K562 (cell line): ENCODE results near the gene SEZ6L. TPM values are rescaled to one million over a fixed set of nuclear protein-coding genes. Genes with fewer than 3 reads are reported as not detected.

Source experiments
- ATAC-seq: fragments of 200-7000 bp; cut with Tn5 transposase; 3 replicates; pipeline ENCODE4 v1.9.1; 2020; ENCODE audit warnings: moderate library complexity
- BruUV-seq: library from RNA; stranded (reverse); fragments of 400-500 nt; replicated peaks from 2 replicates; lab custom pipeline; 2021; lab: Mats Ljungman, UMichigan
- CTCF ChIA-PET: fragments of 300-600 bp; formaldehyde crosslinking; extraction: SDS; loops from one replicate; lab custom pipeline; 2021; ENCODE audit warnings: low intra/inter-chr PET ratio; lab: Yijun Ruan, JAX
- POLR2A ChIA-PET: fragments of 300-600, 350-650 bp; sonication (Branson Sonifier 250); formaldehyde crosslinking; extraction: SDS; loops from one replicate; lab custom pipeline; 2021; ENCODE audit warnings: antibody characterized with exemption, inconsistent platforms; lab: Yijun Ruan, JAX
- DNase-seq, 4 experiments: peaks; one replicate each; pipeline versions ENCODE4 v3.0.0 to v3.0.0-alpha.2; 2011 to 2018; ENCODE audit warnings: low spot score in 3 of 4, mixed read lengths in 3 of 4; ENCODE audit errors: extremely low read depth in 1 of 4
- FAIRE-seq: peaks from 2 replicates; lab custom pipeline; 2011; peaks lifted over from hg19 to GRCh38; lab: Jason Lieb, UNC
- H2AFZ ChIP-seq: 2 replicates; pipeline ENCODE4 v1.6.0; 2011; ENCODE audit warnings: low read depth, low read length, control low read depth, inconsistent platforms
- H3K27ac ChIP-seq: fragments of 200-600 bp; 3 replicates; pipeline ENCODE4 v1.8.0; 2011; ENCODE audit warnings: low read depth, mild to moderate bottlenecking, control low read depth, inconsistent platforms, low read length, moderate library complexity, mixed read lengths; ENCODE audit errors: extremely low read depth
- H3K27me3 ChIP-seq, 2 experiments: fragments of 300-600 bp in 1 of 2; 2 replicates in 1 of 2; 3 replicates in 1 of 2; pipeline versions ENCODE4 v1.6.0 to v1.8.0; 2011; ENCODE audit warnings: inconsistent platforms in 2 of 2, low read length in 2 of 2, mild to moderate bottlenecking in 1 of 2, mixed read lengths in 1 of 2, moderate library complexity in 1 of 2; ENCODE audit not compliant: control insufficient read depth in 2 of 2, insufficient read depth in 2 of 2
- H3K36me3 ChIP-seq: fragments of 300-600 bp; 3 replicates; pipeline ENCODE4 v1.8.0; 2011; ENCODE audit warnings: mild to moderate bottlenecking, low read length, inconsistent platforms; ENCODE audit not compliant: control insufficient read depth, insufficient read depth
- H3K4me1 ChIP-seq, 2 experiments: fragments of 200-600 bp in 1 of 2; replicated peaks in 1 of 2; 2 replicates in 1 of 2; 3 replicates in 1 of 2; pipeline versions ENCODE4 v1.5.1 to v1.8.0; 2011; ENCODE audit warnings: inconsistent platforms in 2 of 2, low read length in 2 of 2, mild to moderate bottlenecking in 1 of 2, mixed read lengths in 1 of 2, moderate library complexity in 1 of 2; ENCODE audit not compliant: control insufficient read depth in 2 of 2, insufficient read depth in 2 of 2
- H3K4me2 ChIP-seq: 2 replicates; pipeline ENCODE4 v1.6.1; 2011; ENCODE audit warnings: low read length, control low read depth, inconsistent platforms, mixed read lengths; ENCODE audit not compliant: insufficient read depth
- H3K4me3 ChIP-seq: fragments of 200-600 bp; sonication (generic), shearing (Covaris generic); 2 replicates; pipeline ENCODE4 v1.5.1; 2016; ENCODE audit warnings: control low read depth, inconsistent platforms
- H3K79me2 ChIP-seq: fragments of 200-600 bp; 3 replicates; pipeline ENCODE4 v1.8.0; 2011; ENCODE audit warnings: low read length, inconsistent platforms; ENCODE audit not compliant: control insufficient read depth, insufficient read depth
- H3K9ac ChIP-seq, 2 experiments: 2 replicates each; pipeline versions ENCODE4 v1.6.0 to v1.6.1; 2011; ENCODE audit warnings: low read depth in 2 of 2, low read length in 2 of 2, control low read depth in 1 of 2, inconsistent platforms in 1 of 2, mild to moderate bottlenecking in 1 of 2, mixed read lengths in 1 of 2; ENCODE audit not compliant: insufficient read depth in 1 of 2
- H3K9me1 ChIP-seq: one replicate; pipeline ENCODE4 v1.6.0; 2011; ENCODE audit warnings: inconsistent platforms, mild to moderate bottlenecking, low read length, moderate library complexity; ENCODE audit not compliant: control insufficient read depth, insufficient read depth
- H3K9me3 ChIP-seq: replicated peaks from 2 replicates; pipeline ENCODE4 v1.5.1; 2011; ENCODE audit warnings: low read depth, low read length, inconsistent platforms; ENCODE audit not compliant: control insufficient read depth, insufficient read depth
- H4K20me1 ChIP-seq: replicated peaks from 2 replicates; pipeline ENCODE4 v1.6.1; 2011; ENCODE audit warnings: low read length, inconsistent platforms, mixed read lengths; ENCODE audit not compliant: control insufficient read depth, insufficient read depth
- HOMEZ ChIP-seq: fragments of 250-450 bp; sonication (Bioruptor Pico); IDR thresholded peaks from 2 replicates; pipeline ENCODE4 v1.4.0; 2020; ENCODE audit warnings: mild to moderate bottlenecking, moderate library complexity
- WGBS: fragments of 100-300 bp; shearing (Covaris generic); methylation state at CpG from one replicate; pipeline ENCODE4 v1.1.6; 2016; ENCODE audit warnings: low coverage, mixed read lengths; ENCODE audit not compliant: insufficient coverage; ENCODE audit errors: missing lambda C conversion rate; 5-methylcytosine and 5-hydroxymethylcytosine counted together
- in situ Hi-C: fragments of 300-500 bp; cut with MboI; formaldehyde crosslinking; loops from 4 replicates; pipeline ENCODE4 v1.15.0; 2018; ENCODE audit warnings: inconsistent platforms, mixed read lengths
- intact Hi-C: fragments of 100-400 bp; cut with micrococcal nuclease; formaldehyde crosslinking; loops from 2 replicates; pipeline ENCODE4 v1.14.2; 2022
- polyA plus RNA-seq, 8 experiments: library from polyadenylated mRNA; depleted of rRNA in 4 of 8; stranded (reverse) in 5 of 8; unstranded in 3 of 8; fragments of >200 nt; fragmentation: Nextera tagmentation in 2 of 8; fragmentation: Illumina TruSeq in 1 of 8; extraction: Ambion mirVana in 2 of 8; extraction: Trizol in 1 of 8; gene quantifications; 2 replicates each; pipeline versions ENCODE4 v1.2.1 to v1.2.3, GENCODE V29; 2011 to 2014; ENCODE audit warnings: inconsistent platforms in 1 of 8, missing spikeins in 1 of 8
- total RNA-seq, 7 experiments: library from RNA; depleted of rRNA in 6 of 7; stranded (reverse); fragments of >200 nt in 6 of 7; fragmentation: Illumina TruSeq in 2 of 7; extraction: Trizol in 2 of 7; gene quantifications; 2 replicates each; pipeline versions ENCODE4 v1.2.1 to v1.2.3, GENCODE V29; 2011 to 2021; ENCODE audit warnings: low replicate concordance in 1 of 7
- TF ChIP-seq, protein P1 (sequence below), 2 experiments: fragments of 450-650 bp; formaldehyde crosslinking in 1 of 2; IDR thresholded peaks; 2 replicates each; pipeline versions ENCODE4 v1.4.0 to v1.6.1; 2014 to 2020; ENCODE audit warnings: mild to moderate bottlenecking in 2 of 2, borderline replicate concordance in 1 of 2, low read depth in 1 of 2

Gene SEZ6L
- total and polyA plus RNA-seq, 9 of the 15 experiments (the other 6 are each of a cell fraction or from before 2014, with no cell fraction given) = not detected

- ATAC-seq (no peak), DNase-seq (no peak), FAIRE-seq (no peak)
- H3K79me2 ChIP-seq = no peaks in the 10 kb centered on the region
- H4K20me1 ChIP-seq = no peaks in the 10 kb centered on the region
- no TSS peak for BruUV-seq
- no peak overlapping the region for H3K27ac ChIP-seq
- H3K4me3 ChIP-seq = no peak overlapping the region
- intact Hi-C loops = no loop called here
- 0% methylated on average over 7 of the region's 7 CpGs for WGBS
- H3K9me1 ChIP-seq = no peaks in the 10 kb centered on the region
- H3K9me3 ChIP-seq = no peaks in the 10 kb centered on the region
- in situ Hi-C loops = no loop called here
- TF ChIP-seq, protein P1, sequence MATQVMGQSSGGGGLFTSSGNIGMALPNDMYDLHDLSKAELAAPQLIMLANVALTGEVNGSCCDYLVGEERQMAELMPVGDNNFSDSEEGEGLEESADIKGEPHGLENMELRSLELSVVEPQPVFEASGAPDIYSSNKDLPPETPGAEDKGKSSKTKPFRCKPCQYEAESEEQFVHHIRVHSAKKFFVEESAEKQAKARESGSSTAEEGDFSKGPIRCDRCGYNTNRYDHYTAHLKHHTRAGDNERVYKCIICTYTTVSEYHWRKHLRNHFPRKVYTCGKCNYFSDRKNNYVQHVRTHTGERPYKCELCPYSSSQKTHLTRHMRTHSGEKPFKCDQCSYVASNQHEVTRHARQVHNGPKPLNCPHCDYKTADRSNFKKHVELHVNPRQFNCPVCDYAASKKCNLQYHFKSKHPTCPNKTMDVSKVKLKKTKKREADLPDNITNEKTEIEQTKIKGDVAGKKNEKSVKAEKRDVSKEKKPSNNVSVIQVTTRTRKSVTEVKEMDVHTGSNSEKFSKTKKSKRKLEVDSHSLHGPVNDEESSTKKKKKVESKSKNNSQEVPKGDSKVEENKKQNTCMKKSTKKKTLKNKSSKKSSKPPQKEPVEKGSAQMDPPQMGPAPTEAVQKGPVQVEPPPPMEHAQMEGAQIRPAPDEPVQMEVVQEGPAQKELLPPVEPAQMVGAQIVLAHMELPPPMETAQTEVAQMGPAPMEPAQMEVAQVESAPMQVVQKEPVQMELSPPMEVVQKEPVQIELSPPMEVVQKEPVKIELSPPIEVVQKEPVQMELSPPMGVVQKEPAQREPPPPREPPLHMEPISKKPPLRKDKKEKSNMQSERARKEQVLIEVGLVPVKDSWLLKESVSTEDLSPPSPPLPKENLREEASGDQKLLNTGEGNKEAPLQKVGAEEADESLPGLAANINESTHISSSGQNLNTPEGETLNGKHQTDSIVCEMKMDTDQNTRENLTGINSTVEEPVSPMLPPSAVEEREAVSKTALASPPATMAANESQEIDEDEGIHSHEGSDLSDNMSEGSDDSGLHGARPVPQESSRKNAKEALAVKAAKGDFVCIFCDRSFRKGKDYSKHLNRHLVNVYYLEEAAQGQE (IDR thresholded peaks at IDR 0.05; ENCODE audit: borderline replicate concordance) = peak; percentile 25; the same call in 1 of the 2 replicates
- TF ChIP-seq, protein P1 (CRISPR knock-in tag; IDR thresholded peaks at IDR 0.05; ENCODE audit: low read depth) = no peak
- TF ChIP-seq HOMEZ (CRISPR knock-in tag) = no peak
- no peaks in the 10 kb centered on the region for H3K4me1 ChIP-seq
- H3K27me3 ChIP-seq = peaks cover 9 to 25% of the 10 kb centered on the region in 2 experiments; a peak in 2 of 5 replicates
- H3K9ac ChIP-seq = no peak overlapping the region
- ChIA-PET CTCF (no interaction called here), POLR2A (no interaction called here)
- H3K36me3 ChIP-seq = no peaks in the 10 kb centered on the region
- H2AFZ ChIP-seq = no peak overlapping the region
- no peak overlapping the region for H3K4me2 ChIP-seq
Observed at GRCh38 chr22:26313291-26313690, 144.0 kb downstream of the SEZ6L start.
